Fibroblast of skin of back (primary cell): ENCODE results near the gene DNAJB9. TPM values are rescaled to one million over a fixed set of nuclear protein-coding genes. Genes with fewer than 3 reads are reported as not detected.
A peak's percentile ranks its signal among the peaks of the same experiment; 100 is the strongest.
"Not testable (repeated sequence)": the region's sequence is repeated elsewhere in the genome, so short reads cannot be mapped to it uniquely, and the experiment has no call there.

ENCODE experiments used
- DNase-seq: peaks from one replicate; pipeline ENCODE4 v3.0.0-alpha.2; 2013
- polyA plus RNA-seq, 2 experiments: library from polyadenylated mRNA; unstranded; fragments of 120-200 nt; gene quantifications; one replicate each; pipeline ENCODE4 v1.2.1, GENCODE V29; 2013; ENCODE audit not compliant: insufficient read length in 2 of 2

DNAJB9 gene
- polyA plus RNA-seq (2013, experiment 1 of 2; ENCODE audit: insufficient read length), result 12.0 TPM
- polyA plus RNA-seq (2013, experiment 2 of 2; ENCODE audit: insufficient read length), result 13.0 TPM

DNA sequence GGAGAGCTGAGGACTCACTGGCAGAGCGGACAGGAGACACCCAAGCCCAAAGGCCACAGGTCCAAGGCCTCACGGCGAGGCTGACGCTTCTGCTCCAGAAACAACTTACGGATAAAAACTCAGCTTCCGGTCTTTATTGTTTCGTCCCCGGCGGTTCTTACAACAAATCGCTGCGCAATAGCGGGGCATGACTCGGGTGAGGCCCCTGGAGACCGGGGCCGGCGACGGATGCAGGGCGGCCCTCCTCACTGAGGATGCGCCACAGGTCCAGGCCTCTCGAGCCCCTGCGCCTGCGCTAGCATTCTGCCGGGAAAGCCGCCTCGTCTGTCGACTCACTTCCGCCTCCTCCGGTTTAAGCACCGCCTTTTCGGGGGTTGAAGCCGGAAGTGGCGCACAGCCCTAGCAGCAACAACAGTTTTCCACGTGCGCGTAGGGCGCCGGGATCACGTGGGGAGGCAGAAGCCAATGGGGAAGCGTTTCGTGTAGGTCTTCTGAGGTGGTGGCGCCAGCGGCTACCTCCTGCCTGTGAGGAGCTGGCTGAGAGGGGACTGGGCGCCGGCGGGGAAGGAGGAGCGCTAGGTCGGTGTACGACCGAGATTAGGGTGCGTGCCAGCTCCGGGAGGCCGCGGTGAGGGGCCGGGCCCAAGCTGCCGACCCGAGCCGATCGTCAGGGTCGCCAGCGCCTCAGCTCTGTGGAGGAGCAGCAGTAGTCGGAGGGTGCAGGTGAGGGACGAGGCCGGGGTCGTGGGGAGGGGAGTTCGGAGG is at the start of gene DNAJB9, which contains the start of gene THAP5:
TSS of gene DNAJB9 (plus strand) at position 494 of the 765 bp plus-strand sequence. CDS start 1,853 bp downstream, outside the sequence.
TSS of gene THAP5 (minus strand) at position 326 of the 765 bp plus-strand sequence. CDS start at position 189, 137 bp downstream.
- DNase-seq, result peak; percentile 100

DNA sequence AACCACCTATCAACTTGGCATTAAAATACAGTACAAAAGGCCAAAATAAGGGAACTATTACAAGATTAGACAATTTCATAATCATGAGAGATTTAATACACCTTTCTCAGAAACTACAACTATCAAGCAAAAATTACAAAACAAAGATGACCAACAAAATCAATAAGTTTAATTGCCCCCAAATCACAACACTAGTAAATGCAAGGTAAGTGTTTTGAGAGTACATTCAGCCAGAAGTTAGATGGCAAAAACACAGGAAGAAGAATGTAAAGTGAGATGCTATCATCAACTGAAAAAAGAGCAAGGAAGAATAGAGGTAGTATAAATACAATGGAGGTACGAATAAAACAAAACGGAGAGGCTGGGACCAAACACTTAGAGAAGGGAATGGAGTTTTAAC is 46.9 kb upstream of the DNAJB9 start:
- DNase-seq, result no peak

DNA sequence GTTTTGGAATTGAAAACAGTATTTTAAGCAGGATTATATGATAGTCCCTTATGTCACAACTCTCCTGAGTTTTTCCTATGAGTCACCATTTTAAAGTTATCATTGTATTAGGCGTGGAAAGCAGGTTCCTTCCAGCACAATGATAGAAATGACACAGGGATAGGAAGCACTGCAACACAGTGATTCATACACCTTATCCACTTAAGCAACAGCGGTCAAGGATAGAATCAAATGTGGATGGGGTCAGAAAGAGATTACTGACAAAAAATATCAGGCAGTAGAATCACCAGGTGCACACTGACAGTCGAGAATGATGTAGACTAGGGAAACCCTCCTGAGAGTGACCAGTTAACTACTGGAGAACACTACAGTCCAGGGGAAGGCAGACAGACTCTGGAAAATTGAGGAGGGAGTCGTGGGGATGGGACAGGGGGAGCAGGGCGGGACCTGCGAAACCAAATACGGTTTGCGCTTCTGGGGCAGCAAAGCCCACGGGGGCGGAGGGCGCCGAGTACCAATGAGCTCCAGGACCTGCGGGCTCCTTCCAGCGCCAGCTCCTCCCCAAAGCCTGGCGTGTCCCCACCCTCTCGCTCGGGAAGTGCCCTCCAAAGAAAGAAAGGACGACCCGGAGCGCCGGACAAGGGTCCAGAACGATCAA is 44.2 kb upstream of the DNAJB9 start:
- peak; percentile 84 for DNase-seq

DNA sequence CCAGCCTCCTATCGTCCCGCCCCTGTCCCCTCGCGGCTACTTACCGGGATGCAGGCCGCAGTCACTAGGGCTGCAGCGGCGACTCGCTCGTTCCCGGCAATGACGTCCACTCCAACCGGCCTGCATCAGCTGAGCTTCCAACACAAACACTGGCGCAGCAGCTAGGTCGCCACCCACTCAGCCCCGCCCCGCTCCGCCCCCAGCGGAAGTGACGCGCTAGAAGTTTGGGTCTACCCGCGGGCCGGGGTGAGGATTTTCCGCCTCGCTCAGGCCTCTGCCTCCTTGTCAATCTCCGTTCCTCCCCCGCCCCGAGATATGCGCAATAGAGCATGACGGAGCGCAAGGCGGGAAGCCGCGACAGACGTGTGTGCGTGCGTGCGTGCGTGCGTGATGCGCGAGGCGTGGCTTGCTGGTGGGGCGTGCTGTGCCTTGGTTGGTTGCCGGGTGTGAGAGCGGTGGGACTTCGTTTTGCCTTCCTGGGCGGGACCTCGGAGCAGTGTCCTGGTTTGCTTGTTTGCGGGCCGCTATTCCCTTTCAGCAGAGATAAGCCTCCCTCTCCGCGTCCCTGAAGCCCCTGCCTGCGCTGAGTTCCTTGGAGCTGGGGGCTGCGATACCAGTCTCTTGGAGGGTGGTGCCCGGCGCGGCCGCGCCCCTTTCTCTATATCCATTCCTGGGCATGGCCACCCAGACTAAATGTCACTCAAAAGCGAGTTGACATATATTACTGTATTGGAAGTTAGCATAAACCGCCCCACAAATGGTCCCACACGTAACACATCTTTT is 43.5 kb upstream of the DNAJB9 start, which contains the start of gene PNPLA8:
TSS of gene PNPLA8 (minus strand) at position 151 of the 783 bp plus-strand sequence. CDS start 10,644 bp downstream, outside the sequence.
- DNase-seq, result peak; percentile 100

DNA sequence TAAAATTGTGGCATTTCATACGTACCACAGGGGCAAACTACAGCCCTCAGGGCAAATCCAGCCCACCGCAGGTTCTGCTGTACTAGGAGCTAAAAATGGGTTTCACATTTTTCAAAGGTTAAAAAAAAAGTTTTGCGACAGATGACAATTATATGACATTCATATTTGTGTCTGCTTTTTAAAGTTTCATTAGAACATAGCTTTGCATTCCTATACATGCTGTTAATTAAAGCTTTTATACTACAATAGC is 43.0 kb upstream of the DNAJB9 start:
- DNase-seq, result no peak

DNA sequence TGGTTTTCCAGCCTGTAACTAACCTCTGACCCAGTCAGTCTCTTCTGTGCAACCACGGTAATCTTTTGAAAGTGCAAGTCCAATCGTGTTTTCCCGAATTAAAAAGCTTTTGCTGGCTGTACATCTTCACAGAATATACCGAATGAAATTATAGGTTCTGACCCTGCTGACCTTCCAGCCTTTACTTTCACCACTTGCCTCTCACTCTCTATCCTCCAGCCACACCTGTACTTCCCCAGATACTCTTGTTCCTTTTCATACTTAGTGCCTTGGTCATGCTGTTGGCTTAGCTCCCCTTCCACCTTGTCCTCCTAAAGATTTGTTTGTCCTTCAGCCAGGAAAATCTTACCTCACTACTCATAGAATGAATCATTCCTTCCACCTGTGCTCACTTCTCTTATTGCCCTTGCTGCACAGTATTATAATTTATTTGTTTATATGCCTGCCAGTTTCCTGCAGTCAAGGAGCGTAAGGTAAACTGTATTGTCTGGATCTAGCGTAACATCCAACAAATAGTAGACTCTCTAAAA is 41.4 kb upstream of the DNAJB9 start:
- DNase-seq, result no peak

DNA sequence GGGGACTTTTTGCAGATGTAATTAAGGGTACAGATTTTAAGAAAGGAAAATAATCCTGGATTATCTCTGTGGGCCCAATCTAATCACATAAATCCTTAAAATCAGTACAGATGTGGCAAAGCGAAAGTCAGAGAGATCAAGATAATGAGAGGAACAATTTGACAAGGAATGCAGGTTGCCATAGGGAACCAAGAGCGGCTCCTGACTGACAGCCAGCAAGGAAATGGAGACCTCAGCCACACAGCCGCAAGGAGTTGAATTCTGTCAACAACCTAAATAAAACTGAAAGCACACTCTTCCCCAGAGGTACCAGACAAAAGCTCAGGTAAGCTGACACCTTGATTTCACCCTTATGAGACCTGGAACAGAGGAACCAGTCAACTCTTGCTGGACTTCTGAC is 40.3 kb upstream of the DNAJB9 start:
- DNase-seq, result no peak

DNA sequence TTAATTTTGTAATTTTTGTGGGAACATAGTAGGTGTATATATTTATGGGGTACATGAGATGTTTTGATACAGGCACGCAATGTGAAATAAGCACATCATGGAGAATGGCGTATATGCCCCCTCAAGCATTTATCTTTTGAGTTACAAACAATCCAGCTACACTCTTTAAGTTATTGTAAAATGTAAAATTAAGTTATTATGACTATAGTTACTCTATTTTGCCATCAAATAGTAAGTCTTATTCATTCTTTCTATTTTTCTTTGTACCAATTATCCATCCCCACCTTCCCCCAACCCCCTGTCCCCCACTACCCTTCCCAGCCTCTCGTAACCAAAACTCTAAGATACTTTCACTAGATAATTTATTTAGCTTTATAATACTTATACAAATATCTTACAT is 36.0 kb upstream of the DNAJB9 start:
- DNase-seq, result no peak

DNA sequence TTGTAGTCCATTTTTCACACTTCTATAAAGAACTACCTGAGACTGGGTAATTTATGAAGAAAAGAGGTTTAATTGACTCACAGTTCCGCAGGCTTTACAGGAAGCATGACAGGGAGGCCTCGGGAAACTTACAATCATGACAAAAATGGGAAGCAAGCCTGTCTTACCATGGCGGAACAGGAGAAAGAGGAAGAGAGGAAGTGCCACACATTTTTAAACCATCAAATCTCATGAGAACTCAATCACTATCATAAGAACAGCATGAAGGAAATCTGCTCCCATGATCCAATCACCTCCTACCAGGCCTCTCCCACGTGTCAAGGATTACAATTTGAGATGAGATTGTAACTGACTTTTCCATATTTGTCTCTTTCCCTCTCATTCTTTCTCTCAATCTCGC is 34.4 kb upstream of the DNAJB9 start:
- no peak for DNase-seq

DNA sequence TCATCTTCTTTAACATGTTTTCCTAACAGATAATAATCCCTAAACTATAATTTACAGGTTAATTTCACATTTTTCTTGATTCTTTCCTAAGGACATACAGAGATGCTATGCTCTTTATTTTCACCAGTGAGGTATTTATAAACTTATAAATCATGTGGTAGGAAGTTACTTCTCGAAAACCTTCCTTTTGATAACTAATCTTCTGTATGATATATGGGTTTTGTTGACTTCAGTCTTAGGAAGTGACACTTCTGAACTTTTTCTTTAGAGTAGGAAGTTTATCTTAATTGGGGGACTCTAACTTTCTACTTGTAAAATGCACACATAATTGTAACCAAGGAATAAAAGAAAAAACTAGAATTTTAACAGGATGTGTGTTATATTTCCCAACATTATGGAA is 33.9 kb upstream of the DNAJB9 start:
- no peak for DNase-seq

DNA sequence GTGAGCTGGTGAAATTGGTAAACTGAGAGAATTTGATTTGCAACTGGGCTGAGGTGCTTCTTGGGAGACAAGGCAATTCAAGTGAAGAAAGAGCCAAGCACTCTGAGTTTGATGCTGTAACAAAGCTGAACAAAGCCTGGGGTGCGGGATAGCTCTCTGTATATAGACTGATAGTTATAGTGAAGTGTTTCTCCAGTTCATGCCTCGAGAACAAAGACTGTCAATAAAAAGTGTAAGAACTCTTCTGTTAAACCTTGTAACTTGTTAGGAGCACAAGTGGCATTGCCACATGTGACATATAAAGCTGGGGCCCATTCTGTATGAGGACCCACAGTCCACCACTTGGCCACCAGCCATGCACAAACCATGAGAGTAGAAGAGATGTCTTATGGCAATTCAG is 32.4 kb upstream of the DNAJB9 start:
- DNase-seq, result no peak

DNA sequence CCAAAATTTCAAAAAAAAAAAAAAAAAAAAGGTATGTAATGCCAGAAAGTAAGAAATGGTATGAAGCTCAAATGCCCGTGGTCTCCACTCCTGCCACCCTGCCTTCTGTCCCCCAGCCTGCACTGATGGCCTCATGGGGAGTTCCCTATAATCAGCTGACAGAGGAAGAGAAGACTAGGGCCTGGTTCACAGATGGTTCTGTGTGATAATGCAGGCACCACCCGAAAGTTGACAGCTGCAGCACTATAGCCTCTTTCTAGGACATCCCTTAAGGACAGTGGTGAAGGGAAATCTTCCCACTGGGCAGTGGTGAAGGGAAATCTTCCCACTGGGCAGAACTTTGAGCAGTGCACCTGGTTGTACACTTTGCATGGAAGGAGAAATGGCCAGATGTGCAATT is 31.4 kb upstream of the DNAJB9 start:
- not testable (repeated sequence) for DNase-seq

DNA sequence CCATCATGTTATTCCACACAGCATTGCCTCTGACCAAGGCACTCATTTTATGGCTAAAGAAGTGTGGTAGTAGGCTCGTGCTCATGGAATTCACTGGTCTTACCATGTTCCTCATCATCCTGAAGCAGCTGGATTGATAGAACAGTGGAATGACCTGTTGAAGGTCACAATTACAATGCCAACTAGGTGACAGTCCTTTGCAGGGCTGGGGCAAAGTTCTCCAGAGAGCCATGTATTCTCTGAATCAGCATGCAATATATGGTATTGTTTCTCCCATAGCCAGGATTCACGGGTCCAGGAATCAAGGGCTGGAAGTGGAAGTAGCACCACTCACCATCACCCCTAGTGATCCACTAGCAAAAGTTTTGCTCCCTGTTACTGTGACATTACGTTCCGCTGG is 31.0 kb upstream of the DNAJB9 start:
- not testable (repeated sequence) for DNase-seq

DNA sequence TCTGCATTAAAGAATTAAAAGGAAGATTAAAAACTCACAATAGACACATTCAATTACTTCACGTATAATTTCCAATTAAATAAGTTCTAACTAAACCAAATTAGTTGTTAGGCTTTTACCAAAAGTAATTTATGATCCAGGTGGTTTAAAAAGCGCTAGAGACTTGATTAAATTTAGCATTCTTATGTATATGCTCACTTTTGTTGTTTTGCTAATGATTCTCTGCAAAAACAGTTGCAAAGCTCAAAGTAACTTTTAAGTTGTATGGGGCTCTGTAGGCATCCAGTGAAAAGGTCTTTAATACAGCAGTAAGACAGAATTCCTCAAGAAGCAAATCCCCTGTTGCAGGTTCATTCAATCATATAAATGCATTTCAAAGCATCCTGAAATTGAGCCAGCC is 28.2 kb upstream of the DNAJB9 start:
- no peak for DNase-seq

DNA sequence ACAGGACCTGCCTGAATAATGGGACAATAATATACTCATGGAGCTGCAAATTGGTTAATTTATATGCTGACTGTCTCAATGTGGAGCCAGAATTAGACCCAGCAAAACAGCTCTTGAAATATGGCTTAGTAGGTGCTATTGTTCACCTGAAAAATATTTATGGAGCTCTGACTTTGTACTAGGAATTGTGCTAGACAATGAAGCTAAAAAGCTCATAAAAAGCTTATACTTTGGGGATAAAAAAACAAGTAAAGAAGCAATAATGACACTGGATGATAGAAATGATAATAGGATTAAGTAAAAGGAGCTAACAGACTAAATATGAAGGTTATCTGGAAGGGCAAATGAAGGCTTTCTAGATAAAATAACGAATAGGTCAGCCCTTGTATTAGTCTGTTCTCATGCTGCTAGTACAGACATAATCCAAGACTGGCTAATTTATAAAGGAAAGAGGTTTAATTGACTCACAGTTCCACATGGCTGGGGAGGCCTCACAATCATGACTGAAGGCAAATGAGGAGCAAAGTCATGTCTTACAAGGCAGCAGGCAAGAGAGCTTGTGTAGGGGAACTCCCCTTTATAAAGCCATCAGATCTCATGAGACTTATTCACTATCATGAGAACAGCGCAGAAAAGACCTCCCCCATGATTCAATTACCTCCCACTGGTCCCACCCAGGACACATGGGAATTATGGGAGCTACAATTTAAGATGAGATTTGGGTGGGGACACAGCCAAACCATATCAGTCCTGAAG is 21.4 kb upstream of the DNAJB9 start:
- DNase-seq, result not testable (repeated sequence)

DNA sequence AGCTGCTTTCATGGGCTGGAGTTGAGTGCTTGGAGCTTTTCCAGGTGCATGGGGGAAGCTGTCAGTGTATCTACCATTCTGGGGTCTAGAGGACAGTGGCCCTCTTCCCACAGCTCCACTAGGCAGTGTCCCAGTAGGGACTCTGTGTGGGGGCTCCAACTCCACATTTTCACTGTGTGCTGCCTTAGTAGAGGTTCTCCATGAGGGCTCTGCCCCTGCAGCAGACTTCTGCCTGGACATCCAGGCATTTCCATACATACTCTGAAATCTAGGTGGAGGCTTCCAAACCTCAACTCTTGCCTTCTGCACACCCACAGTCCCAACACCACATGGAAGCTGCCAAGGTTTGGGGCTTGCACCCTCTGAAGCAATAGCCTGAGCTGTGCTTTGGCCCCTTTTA is 13.0 kb upstream of the DNAJB9 start:
- DNase-seq, result not testable (repeated sequence)

DNA sequence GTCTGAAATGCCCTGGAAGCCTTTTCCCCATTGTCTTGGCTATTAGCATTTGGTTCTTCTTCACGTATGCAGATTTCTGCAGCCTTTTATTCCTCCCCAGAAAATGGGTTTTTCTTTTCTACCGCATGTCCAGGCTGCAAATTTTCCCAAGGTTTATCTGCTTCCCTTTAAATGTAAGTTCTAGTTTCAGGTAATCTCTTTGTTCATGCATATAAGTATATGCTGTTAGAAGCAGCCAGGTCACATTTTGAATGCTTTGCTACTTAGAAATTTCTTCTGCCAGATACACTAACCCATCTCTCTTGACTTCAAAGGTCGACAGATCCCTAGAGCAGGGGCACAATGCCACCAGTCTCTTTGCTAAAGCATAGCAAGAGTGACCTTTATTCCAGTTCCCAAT is 12.5 kb upstream of the DNAJB9 start:
- DNase-seq, result no peak

DNA sequence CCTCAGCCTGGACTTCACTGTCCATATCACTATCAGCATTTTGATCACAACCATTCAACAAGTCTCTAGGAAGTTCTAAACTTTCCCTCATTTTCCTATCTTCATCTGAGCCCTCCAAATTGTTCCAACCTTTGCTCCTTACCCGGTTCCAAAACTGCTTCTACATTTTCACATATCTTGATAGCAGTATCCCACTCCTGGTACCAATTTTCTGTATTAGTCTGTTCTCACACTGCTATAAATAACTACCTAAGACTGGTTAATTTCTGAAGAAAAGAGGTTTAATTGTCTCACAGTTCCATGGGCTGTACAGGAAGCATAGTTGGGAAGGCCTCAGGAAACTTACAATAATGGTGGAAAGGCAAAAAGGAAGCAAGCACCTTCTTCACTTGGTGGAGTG is 12.1 kb upstream of the DNAJB9 start:
- no peak for DNase-seq

DNA sequence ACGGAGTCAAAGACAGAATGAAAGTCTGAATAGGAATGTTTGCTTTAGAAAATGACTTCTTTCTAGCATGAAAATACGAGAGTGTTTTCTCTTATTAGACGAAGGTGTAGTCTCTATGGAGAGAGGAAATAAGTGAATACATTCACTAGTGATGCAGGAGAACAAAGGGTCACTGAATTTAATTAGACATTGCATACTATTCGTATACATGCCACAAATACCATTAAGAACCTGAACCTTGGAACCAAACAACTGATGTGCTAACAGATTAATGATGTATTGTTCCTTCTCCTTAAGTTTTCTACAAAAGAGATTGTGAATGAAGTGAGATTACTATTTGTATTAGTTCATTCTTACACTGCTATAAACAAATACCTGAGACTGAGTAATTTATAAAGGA is 10.4 kb upstream of the DNAJB9 start:
- DNase-seq, result no peak

DNA sequence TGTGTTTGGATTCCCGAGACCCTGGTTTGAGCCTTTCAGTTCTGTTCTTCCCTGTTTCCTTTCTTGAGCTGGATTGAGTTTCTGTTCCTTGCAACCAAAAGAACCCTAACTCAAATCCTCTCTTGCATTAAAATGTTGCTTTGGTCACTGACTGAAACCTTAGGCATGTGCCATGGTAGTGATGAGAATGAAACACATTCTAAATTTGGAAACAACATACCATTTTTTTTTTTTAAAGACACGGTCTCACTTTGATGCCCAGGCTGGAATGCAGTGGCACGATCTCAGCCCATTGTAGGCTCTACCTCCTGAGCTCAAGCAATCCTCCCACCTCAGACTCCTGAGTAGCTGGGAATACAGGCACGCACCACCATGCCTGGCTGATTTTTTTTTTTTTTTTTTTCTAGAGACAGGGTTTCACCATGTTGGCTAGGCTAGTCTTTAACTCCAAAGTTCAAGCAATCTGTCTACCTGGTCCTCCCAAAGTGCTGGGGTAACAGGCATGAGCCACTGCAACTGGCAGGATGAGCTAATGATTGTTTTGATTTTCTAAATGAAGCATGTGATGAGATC is 8.5 kb upstream of the DNAJB9 start:
- peak; percentile 69 for DNase-seq

DNA sequence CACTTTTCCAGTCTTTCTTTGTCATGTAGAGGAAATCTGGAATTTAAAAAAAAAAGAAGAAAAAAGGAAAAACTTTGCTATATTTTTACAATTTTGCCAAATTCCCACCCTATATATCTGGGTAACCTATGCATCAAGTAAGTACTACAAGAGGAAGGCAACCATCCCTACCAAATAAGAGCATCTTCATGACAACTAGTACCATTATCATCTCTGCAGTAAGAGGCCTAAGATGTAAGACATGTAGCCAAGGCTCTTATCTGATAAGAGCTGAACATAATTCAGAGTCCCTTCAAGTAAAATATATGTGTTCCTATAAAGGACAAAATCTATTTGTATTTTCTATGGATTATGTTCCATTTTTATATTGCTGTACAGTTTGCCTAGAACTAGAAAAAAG is 3.7 kb upstream of the DNAJB9 start:
- no peak for DNase-seq
